Activated CD4-positive, alpha-beta T cell treated with anti-CD3 and anti-CD28 coated beads for 24 hours (primary cell): ENCODE results near the gene GRAMD2A.
"Not testable (repeated sequence)": the region's sequence is repeated elsewhere in the genome, so short reads cannot be mapped to it uniquely, and the experiment has no call there.

Experiments
- DNase-seq, 2 donors: peaks; one replicate each; pipeline ENCODE4 v3.0.0-alpha.2; 2020; ENCODE audit warnings: low read depth in 2 of 2

Gene GRAMD2A

GRCh38 chr15:72184165-72184811 is 13.3 kb downstream of the GRAMD2A start:
- no peak for DNase-seq

GRCh38 chr15:72183781-72184164 is 13.8 kb downstream of the GRAMD2A start:
- no peak for DNase-seq

- DNase-seq, result no peak
These were observed 14.9 kb downstream of the GRAMD2A start for GRCh38 chr15:72182673-72183072.

GRCh38 chr15:72182244-72182643 is 15.3 kb downstream of the GRAMD2A start:
- DNase-seq, result no peak

GRCh38 chr15:72180761-72181324 is 16.7 kb downstream of the GRAMD2A start:
- DNase-seq, result no peak

- DNase-seq, result no peak
These were observed 17.5 kb downstream of the GRAMD2A start for GRCh38 chr15:72179950-72180581.

- DNase-seq, result no peak
These were observed 18.5 kb downstream of the GRAMD2A start for GRCh38 chr15:72178976-72179585.

GRCh38 chr15:72176743-72177142 is 20.8 kb downstream of the GRAMD2A start:
- no peak for DNase-seq

- no peak for DNase-seq
These were observed 21.4 kb downstream of the GRAMD2A start for GRCh38 chr15:72176159-72176558.

- no peak for DNase-seq
These were observed 22.2 kb downstream of the GRAMD2A start for GRCh38 chr15:72175186-72176044.

GRCh38 chr15:72174551-72175165 is 22.9 kb downstream of the GRAMD2A start:
- no peak for DNase-seq

GRCh38 chr15:72173864-72174550 is 23.6 kb downstream of the GRAMD2A start:
- no peak for DNase-seq

GRCh38 chr15:72173401-72173800 is 24.2 kb downstream of the GRAMD2A start:
- no peak for DNase-seq

- DNase-seq, result no peak
These were observed 24.8 kb downstream of the GRAMD2A start for GRCh38 chr15:72172796-72173195.

GRCh38 chr15:72171978-72172377 is 25.6 kb downstream of the GRAMD2A start:
- DNase-seq, result not testable (repeated sequence)

GRCh38 chr15:72170691-72171090 is 26.9 kb downstream of the GRAMD2A start:
- DNase-seq, result no peak

- DNase-seq, result no peak
These were observed 27.5 kb downstream of the GRAMD2A start for GRCh38 chr15:72169921-72170611.

GRCh38 chr15:72169236-72169920 is 28.2 kb downstream of the GRAMD2A start:
- DNase-seq, result no peak

GRCh38 chr15:72168808-72169190 is 28.8 kb downstream of the GRAMD2A start:
- DNase-seq, result no peak
